GM12801 (cell line): ENCODE data around the gene DHX8.

ENCODE experiments used
- CTCF ChIP-seq: IDR thresholded peaks from one replicate; pipeline ENCODE4 v1.5.1; 2011; ENCODE audit warnings: control low read depth; ENCODE audit not compliant: insufficient read length; ENCODE audit errors: extremely low read depth

Gene DHX8

GRCh38 chr17:43573579-43574321 lies 90.0 kb downstream of the DHX8 start:
- TF ChIP-seq CTCF, result no peak

GRCh38 chr17:43574348-43574747 lies 90.6 kb downstream of the DHX8 start:
- TF ChIP-seq CTCF, result no peak

- TF ChIP-seq CTCF, result no peak
Observed at GRCh38 chr17:43574896-43575525, 91.2 kb downstream of the DHX8 start.
